SU-DHL-6 (cell line): ENCODE measurements around the gene ALPK3.

ENCODE experiments used
- H2AFZ ChIP-seq: fragments of 200-600 bp; sonication (generic); 2 replicates; pipeline ENCODE4 v1.6.1; 2014; ENCODE audit warnings: low read depth, mild to moderate bottlenecking, moderate library complexity, mixed read lengths, antibody characterized with exemption, low read length; ENCODE audit not compliant: severe bottlenecking
- H3F3A ChIP-seq: fragments of 200-600 bp; shearing (Covaris generic); 2 replicates; pipeline ENCODE4 v1.6.0; 2016; ENCODE audit warnings: antibody characterized with exemption, mild to moderate bottlenecking; ENCODE audit not compliant: insufficient read depth
- H3K27ac ChIP-seq: fragments of 200-600 bp; sonication (generic); 2 replicates; pipeline ENCODE4 v1.5.1; 2016; ENCODE audit warnings: low read depth, mild to moderate bottlenecking, low read length, moderate library complexity, mixed read lengths
- H3K27me3 ChIP-seq: fragments of 200-600 bp; sonication (generic), shearing (Covaris generic); 2 replicates; pipeline ENCODE4 v1.6.0; 2014; ENCODE audit warnings: mild to moderate bottlenecking, low read length
- H3K36me3 ChIP-seq: fragments of 200-600 bp; sonication (generic); 2 replicates; pipeline ENCODE4 v1.6.1; 2014; ENCODE audit warnings: mild to moderate bottlenecking, low read length, mixed read lengths
- H3K4me2 ChIP-seq: fragments of 300-600, 200-600 bp; shearing (Covaris generic), sonication (generic); 2 replicates; pipeline ENCODE4 v1.6.0; 2014; ENCODE audit warnings: low read length, low read depth, mild to moderate bottlenecking; ENCODE audit not compliant: poor library complexity, severe bottlenecking
- H3K4me3 ChIP-seq: fragments of 200-600 bp; sonication (generic); 2 replicates; pipeline ENCODE4 v1.5.1; 2014; ENCODE audit warnings: antibody characterized with exemption, low read length, mild to moderate bottlenecking, mixed read lengths; ENCODE audit not compliant: insufficient read depth, poor library complexity, severe bottlenecking
- H3K79me2 ChIP-seq: fragments of 200-600 bp; sonication (generic); 2 replicates; pipeline ENCODE4 v1.6.1; 2014; ENCODE audit warnings: mild to moderate bottlenecking, low read length, moderate library complexity; ENCODE audit not compliant: insufficient read depth
- H3K9ac ChIP-seq: fragments of 200-600 bp; sonication (generic); 2 replicates; pipeline ENCODE4 v1.7.0; 2014; ENCODE audit warnings: mild to moderate bottlenecking, low read length
- H3K9me2 ChIP-seq: fragments of 200-600 bp; sonication (generic); replicated peaks from 2 replicates; pipeline ENCODE4 v1.6.1; 2014; ENCODE audit warnings: low read length; ENCODE audit not compliant: insufficient read depth
- H3K9me3 ChIP-seq: fragments of 200-600 bp; sonication (generic); 2 replicates; pipeline ENCODE4 v1.6.1; 2014; ENCODE audit warnings: low read length, mixed read lengths; ENCODE audit not compliant: insufficient read depth
- H4K20me1 ChIP-seq: fragments of 200-600 bp; sonication (generic); 2 replicates; pipeline ENCODE4 v1.6.1; 2014; ENCODE audit warnings: low read depth, mild to moderate bottlenecking, antibody characterized with exemption, low read length, moderate library complexity, mixed read lengths
- EZH2phosphoT487 ChIP-seq: fragments of 200-600 bp; sonication (generic), shearing (Covaris generic); conservative IDR thresholded peaks from 2 replicates; pipeline ENCODE4 v1.6.1; 2018; ENCODE audit warnings: mild to moderate bottlenecking, antibody characterized with exemption, low read length, moderate library complexity, mixed read lengths
- TF ChIP-seq, protein P1 (sequence below): fragments of 200-600 bp; sonication (generic); IDR thresholded peaks from one replicate; pipeline ENCODE4 v1.5.1; 2017; ENCODE audit warnings: antibody characterized with exemption, mild to moderate bottlenecking, low read length, moderate library complexity; ENCODE audit not compliant: insufficient read depth, poor library complexity, severe bottlenecking

Gene ALPK3

DNA sequence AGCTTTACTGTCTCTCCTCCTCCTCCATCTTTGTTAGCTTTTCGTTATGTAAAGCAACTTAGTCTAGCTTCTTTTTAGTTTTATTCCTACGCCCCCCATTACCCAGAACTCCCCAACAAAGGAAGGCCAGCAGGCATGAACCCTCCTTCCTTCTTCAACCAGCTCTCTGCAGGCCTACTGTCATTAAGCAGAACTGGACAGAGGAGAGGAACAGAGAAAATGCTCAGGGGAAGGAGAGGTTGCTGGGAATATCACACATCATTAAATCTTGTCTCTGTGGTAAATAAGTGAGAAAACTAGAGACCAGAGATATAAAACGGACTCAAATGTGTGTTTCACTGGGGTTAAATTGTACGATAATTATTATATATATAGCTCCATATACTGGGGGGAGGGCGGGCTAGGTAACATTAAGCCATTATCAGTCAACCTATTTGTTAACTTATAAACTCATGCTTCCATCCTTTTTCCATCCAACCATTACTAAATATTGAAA lies 48.0 kb downstream of the ALPK3 start:
- no peak for TF ChIP-seq EZH2phosphoT487
- TF ChIP-seq, protein P1, sequence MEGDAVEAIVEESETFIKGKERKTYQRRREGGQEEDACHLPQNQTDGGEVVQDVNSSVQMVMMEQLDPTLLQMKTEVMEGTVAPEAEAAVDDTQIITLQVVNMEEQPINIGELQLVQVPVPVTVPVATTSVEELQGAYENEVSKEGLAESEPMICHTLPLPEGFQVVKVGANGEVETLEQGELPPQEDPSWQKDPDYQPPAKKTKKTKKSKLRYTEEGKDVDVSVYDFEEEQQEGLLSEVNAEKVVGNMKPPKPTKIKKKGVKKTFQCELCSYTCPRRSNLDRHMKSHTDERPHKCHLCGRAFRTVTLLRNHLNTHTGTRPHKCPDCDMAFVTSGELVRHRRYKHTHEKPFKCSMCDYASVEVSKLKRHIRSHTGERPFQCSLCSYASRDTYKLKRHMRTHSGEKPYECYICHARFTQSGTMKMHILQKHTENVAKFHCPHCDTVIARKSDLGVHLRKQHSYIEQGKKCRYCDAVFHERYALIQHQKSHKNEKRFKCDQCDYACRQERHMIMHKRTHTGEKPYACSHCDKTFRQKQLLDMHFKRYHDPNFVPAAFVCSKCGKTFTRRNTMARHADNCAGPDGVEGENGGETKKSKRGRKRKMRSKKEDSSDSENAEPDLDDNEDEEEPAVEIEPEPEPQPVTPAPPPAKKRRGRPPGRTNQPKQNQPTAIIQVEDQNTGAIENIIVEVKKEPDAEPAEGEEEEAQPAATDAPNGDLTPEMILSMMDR = no peak

GRCh38 chr15:84868037-84868880 lies 51.1 kb downstream of the ALPK3 start:
- Histone ChIP-seq H4K20me1 (no peaks in the 10 kb centered on the region), H2AFZ (no peak overlapping the region), H3F3A (no peaks in the 10 kb centered on the region), H3K9ac (no peak overlapping the region), H3K36me3 (no peaks in the 10 kb centered on the region), H3K27ac (no peak overlapping the region), H3K4me3 (no peak overlapping the region), H3K9me3 (no peaks in the 10 kb centered on the region), H3K79me2 (no peaks in the 10 kb centered on the region), H3K9me2 (no peaks in the 10 kb centered on the region), H3K4me2 (no peak overlapping the region), H3K27me3 (no peaks in the 10 kb centered on the region)
- TF ChIP-seq EZH2phosphoT487 = no peak
- TF ChIP-seq, protein P1 = no peak

More for the DNA sequence above, 48.0 kb downstream of the ALPK3 start:
- Histone ChIP-seq H4K20me1 (no peaks in the 10 kb centered on the region), H2AFZ (no peak overlapping the region), H3K4me2 (no peak overlapping the region), H3K4me3 (no peak overlapping the region), H3K9me3 (no peaks in the 10 kb centered on the region), H3K79me2 (no peaks in the 10 kb centered on the region), H3K27ac (no peak overlapping the region), H3K9ac (no peak overlapping the region), H3F3A (no peaks in the 10 kb centered on the region), H3K36me3 (no peaks in the 10 kb centered on the region), H3K9me2 (no peaks in the 10 kb centered on the region), H3K27me3 (no peaks in the 10 kb centered on the region)

- Histone ChIP-seq H3K9me3 (no peaks in the 10 kb centered on the region), H3K79me2 (no peaks in the 10 kb centered on the region), H3K27ac (no peak overlapping the region), H3K4me3 (no peak overlapping the region), H3K36me3 (no peaks in the 10 kb centered on the region), H4K20me1 (no peaks in the 10 kb centered on the region), H2AFZ (no peak overlapping the region), H3K9me2 (no peaks in the 10 kb centered on the region), H3K27me3 (no peaks in the 10 kb centered on the region), H3K9ac (no peak overlapping the region), H3F3A (no peaks in the 10 kb centered on the region), H3K4me2 (no peak overlapping the region)
- TF ChIP-seq EZH2phosphoT487 = no peak
- TF ChIP-seq, protein P1 = no peak
Measured at GRCh38 chr15:84869510-84869909, 52.4 kb downstream of the ALPK3 start.
